GM19240 (cell line): ENCODE measurements around the gene PRSS57.

ENCODE experiments used
- DNase-seq: peaks from one replicate; pipeline ENCODE4 v3.0.0; 2011; ENCODE audit warnings: low spot score; ENCODE audit not compliant: insufficient read length

The PRSS57 gene

GRCh38 chr19:694481-695351 is 536 bp downstream of the PRSS57 start:
- no peak for DNase-seq

- no peak for DNase-seq
Measured at GRCh38 chr19:690203-690602, 5.0 kb downstream of the PRSS57 start.

GRCh38 chr19:688992-689391 is 6.3 kb downstream of the PRSS57 start:
- DNase-seq = no peak

GRCh38 chr19:688214-688613 is 7.0 kb downstream of the PRSS57 start:
- no peak for DNase-seq

- DNase-seq = no peak
Measured at GRCh38 chr19:687569-688166, 7.6 kb downstream of the PRSS57 start.

- DNase-seq = no peak
Measured at GRCh38 chr19:686589-687297, 8.5 kb downstream of the PRSS57 start.

- DNase-seq = no peak
Measured at GRCh38 chr19:685454-685931, 9.8 kb downstream of the PRSS57 start.

- no peak for DNase-seq
Measured at GRCh38 chr19:682678-683320, 12.5 kb downstream of the PRSS57 start.

GRCh38 chr19:681029-682019 is 13.9 kb downstream of the PRSS57 start:
- DNase-seq = no peak

- DNase-seq = peak; percentile 99
Measured at GRCh38 chr19:680287-681028, 14.8 kb downstream of the PRSS57 start.

GRCh38 chr19:679418-680286 is 15.6 kb downstream of the PRSS57 start:
- DNase-seq = no peak

GRCh38 chr19:678791-679388 is 16.4 kb downstream of the PRSS57 start:
- no peak for DNase-seq

- DNase-seq = no peak
Measured at GRCh38 chr19:677601-678436, 17.4 kb downstream of the PRSS57 start.

GRCh38 chr19:677201-677600 is 18.1 kb downstream of the PRSS57 start:
- no peak for DNase-seq

- DNase-seq = no peak
Measured at GRCh38 chr19:676339-677105, 18.7 kb downstream of the PRSS57 start, which contains the start of gene FSTL3. Gene FSTL3 (plus strand): TSS chr19:676392. CDS start chr19:676424, 32 bp downstream.

GRCh38 chr19:676007-676338 is 19.3 kb downstream of the PRSS57 start:
- no peak for DNase-seq
